ENCODE results near the gene SSPN. TPM values are rescaled to one million over a fixed set of nuclear protein-coding genes. Genes with fewer than 3 reads are reported as not detected.

SSPN gene
- total RNA-seq, 1 experiment from 2014 or later = 0.17 TPM

- no peak for DNase-seq (ENCODE audit: low read depth, low spot score)
- POLR2A ChIA-PET = no interaction called here
- CTCF ChIA-PET = no interaction called here
These were observed 78.4 kb downstream of the SSPN start for GRCh38 chr12:26273811-26274210.

More at GRCh38 chr12:26273811-26274210, 78.4 kb downstream of the SSPN start:
- H3K27ac ChIP-seq (ENCODE audit: low read depth, low read length) = no peak overlapping the region
- intact Hi-C loops (cut with micrococcal nuclease) = no loop called here
- no peaks in the 10 kb centered on the region for H3K79me2 ChIP-seq (ENCODE audit: insufficient read depth, low read length)
- TF ChIP-seq SRF (IDR thresholded peaks at IDR 0.05; ENCODE audit: low read depth) (no peak), ZFX (IDR thresholded peaks at IDR 0.05) (no peak), CTCF (IDR thresholded peaks at IDR 0.05 in 2 of 3, conservative IDR thresholded peaks at IDR 0.05 in 1 of 3; ENCODE audit: borderline replicate concordance in 1 of 3, insufficient read depth in 1 of 3, low read depth in 2 of 3, low read length in 2 of 3) (no peak), CEBPB (IDR thresholded peaks at IDR 0.05; ENCODE audit: low read depth) (no peak), ZNF274 (IDR thresholded peaks at IDR 0.05; ENCODE audit: low read depth, low read length) (no peak), SIN3A (IDR thresholded peaks at IDR 0.05; ENCODE audit: low read depth) (no peak), POLR2AphosphoS5 (IDR thresholded peaks at IDR 0.05; ENCODE audit: low read depth, low read length) (no peak), YY1 (IDR thresholded peaks at IDR 0.05; ENCODE audit: extremely low read depth, insufficient replicate concordance, low read depth, low read length) (no peak), JUND (IDR thresholded peaks at IDR 0.05) (no peak)
- BruUV-seq (replicated peaks) = no TSS peak
- H3K36me3 ChIP-seq (ENCODE audit: control insufficient read depth in 1 of 2, insufficient read depth in 2 of 2, low read length in 2 of 2) = no peaks in the 10 kb centered on the region
- H3K4me2 ChIP-seq (ENCODE audit: low read length) = no peak overlapping the region
- H3K9ac ChIP-seq (ENCODE audit: low read length) = no peak overlapping the region
- H3K27me3 ChIP-seq (ENCODE audit: insufficient read depth, low read length) = no peaks in the 10 kb centered on the region
- H2AFZ ChIP-seq (ENCODE audit: low read depth, low read length, poor library complexity, severe bottlenecking) = no peak overlapping the region
- no peak overlapping the region for H3K4me3 ChIP-seq (replicated peaks in 1 of 2; ENCODE audit: low read depth in 1 of 2, low read length in 2 of 2)
- H3K9me2 ChIP-seq (ENCODE audit: insufficient read depth) = no peaks in the 10 kb centered on the region
- ATAC-seq = no peak
- no peaks in the 10 kb centered on the region for H4K20me1 ChIP-seq (ENCODE audit: insufficient read depth)
- H3K4me1 ChIP-seq (ENCODE audit: control insufficient read depth in 1 of 2, insufficient read depth in 2 of 2, low read length in 2 of 2) = peaks cover 0 to 15% of the 10 kb centered on the region in 2 experiments; a peak in 2 of 4 replicates
- no peaks in the 10 kb centered on the region for H3K9me3 ChIP-seq (ENCODE audit: control insufficient read depth in 1 of 2, insufficient read depth in 1 of 2, low read depth in 1 of 2, low read length in 2 of 2)
- RAD21 ChIA-PET (ENCODE audit: low non-redundant PET in 1 of 2, low total read pairs in 2 of 2, uncharacterized antibody in 2 of 2, unreplicated experiment in 2 of 2) = no interaction called here

All from HCT116 (cell line).